ENCODE results near the gene PTTG1. TPM values are rescaled to one million over a fixed set of nuclear protein-coding genes. Genes with fewer than 3 reads are reported as not detected.

Gene PTTG1
- total RNA-seq: 32.2 TPM

DNA sequence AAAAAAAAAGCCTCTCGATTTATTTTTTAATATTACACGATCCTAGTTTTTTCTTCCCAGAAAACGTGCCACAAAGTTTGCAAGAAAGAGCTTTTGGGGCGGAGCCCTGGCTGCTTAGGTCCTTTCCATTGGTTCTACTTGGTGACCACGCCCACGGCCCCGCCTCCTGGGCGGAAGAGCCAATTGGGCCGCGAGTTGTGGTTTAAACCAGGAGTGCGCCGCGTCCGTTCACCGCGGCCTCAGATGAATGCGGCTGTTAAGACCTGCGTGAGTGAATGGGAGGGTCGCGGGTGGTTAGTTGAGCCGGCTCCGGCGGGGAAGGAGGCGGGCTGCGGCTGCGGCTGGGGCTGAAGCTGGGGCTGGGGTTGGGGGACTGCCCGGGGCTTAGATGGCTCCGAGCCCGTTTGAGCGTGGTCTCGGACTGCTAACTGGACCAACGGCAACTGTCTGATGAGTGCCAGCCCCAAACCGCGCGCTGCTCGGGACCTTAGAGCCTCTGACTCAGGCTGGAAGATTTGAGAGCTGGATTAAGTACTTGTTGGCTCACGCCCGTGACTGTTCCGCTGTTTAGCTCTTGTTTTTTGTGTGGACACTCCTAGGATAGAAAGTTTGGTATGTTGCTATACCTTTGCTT is at the start of gene PTTG1:
Gene PTTG1, plus strand, starts transcription at position 231 of the 634 bp plus-strand sequence. CDS start 458 bp downstream, outside the sequence.
- DNase-seq: peak; percentile 93

- peak; percentile 52 for DNase-seq
These were observed 46.5 kb upstream of the PTTG1 start for GRCh38 chr5:160375166-160375565.

- DNase-seq: peak; percentile 60
These were observed 46.0 kb upstream of the PTTG1 start for GRCh38 chr5:160375701-160376100.

- DNase-seq: peak; percentile 33
These were observed 45.2 kb upstream of the PTTG1 start for GRCh38 chr5:160376416-160376815.

- peak; percentile 53 for DNase-seq
These were observed 44.0 kb upstream of the PTTG1 start for GRCh38 chr5:160377651-160378050.

DNA sequence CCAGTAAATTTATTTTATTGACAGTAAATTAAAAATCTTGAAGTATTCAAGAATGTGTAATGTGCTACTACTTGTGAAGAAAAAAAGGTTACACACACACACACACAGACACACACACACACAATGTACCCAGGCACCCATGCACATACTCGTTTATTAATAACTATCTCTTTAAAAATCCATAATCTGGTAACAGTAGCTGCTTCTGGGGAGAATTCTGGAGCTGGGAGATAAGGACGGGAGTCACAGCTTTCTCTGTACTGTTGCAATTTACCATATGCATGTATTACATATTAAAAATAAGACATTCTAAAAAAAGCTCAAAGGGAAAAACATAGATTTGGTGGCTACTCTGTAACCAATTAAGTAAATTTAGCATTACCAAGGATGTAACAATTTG is 43.3 kb upstream of the PTTG1 start:
- no peak for DNase-seq

DNA sequence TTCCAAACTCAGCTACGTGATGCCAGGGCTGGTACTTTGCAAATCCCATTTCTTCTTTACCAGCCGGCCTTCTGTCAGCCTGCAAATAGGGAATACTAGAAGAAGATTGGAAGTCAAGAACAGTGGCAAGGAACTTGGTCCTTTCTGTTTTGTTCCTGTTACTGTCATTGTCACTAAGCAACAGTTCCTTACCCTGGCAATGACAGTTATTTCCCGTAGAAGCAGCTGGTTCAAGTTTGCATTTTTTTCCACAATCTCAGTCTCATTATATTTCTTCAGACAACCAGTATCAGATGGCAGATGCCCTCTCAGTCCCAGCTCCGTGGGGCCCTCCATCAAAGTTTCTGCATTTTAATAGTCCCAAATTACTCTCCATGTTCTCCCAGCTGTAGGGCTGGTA is 42.1 kb upstream of the PTTG1 start:
- DNase-seq: peak; percentile 65

GRCh38 chr5:160380041-160380440 is 41.6 kb upstream of the PTTG1 start:
- DNase-seq: no peak

GRCh38 chr5:160382346-160382745 is 39.3 kb upstream of the PTTG1 start:
- no peak for DNase-seq

DNA sequence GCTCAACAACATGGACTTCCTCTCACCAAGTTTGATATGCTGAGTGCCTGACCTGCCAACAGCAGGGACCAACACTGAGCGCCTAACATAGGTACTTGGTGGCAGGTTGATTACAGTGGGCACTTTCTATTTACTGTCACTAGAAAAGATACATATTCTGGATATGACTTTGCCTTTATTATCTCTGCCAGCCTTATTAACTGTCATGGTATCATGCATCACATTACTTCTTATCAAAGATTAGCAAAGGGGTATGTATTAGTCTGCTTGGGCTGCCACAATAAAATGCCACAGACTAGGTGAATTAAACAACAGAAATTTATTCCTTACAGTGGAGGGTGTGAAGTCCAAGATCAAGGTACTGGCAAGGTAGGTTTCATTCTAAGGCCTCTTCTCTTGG is 37.0 kb upstream of the PTTG1 start:
- DNase-seq: no peak

- DNase-seq: no peak
These were observed 36.2 kb upstream of the PTTG1 start for GRCh38 chr5:160385496-160385895.

DNA sequence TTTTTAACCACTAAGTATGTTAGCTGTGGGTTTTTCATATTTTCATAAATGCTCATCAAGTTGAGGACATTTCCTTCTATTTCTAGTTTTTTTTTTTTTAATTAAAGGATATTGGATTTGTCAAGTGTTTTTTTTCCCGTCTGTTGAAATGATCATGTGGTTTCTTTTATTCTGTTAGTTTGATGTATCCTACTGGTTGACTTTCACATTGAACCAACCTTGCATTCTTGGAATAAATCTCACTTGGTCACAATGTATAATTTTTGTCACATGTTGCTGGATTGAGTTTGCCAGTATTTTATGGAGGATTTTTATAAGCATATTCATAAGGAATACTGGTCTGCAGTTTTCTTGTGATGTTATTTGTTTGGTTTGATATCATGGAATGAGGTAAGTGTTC is 34.2 kb upstream of the PTTG1 start:
- no peak for DNase-seq

DNA sequence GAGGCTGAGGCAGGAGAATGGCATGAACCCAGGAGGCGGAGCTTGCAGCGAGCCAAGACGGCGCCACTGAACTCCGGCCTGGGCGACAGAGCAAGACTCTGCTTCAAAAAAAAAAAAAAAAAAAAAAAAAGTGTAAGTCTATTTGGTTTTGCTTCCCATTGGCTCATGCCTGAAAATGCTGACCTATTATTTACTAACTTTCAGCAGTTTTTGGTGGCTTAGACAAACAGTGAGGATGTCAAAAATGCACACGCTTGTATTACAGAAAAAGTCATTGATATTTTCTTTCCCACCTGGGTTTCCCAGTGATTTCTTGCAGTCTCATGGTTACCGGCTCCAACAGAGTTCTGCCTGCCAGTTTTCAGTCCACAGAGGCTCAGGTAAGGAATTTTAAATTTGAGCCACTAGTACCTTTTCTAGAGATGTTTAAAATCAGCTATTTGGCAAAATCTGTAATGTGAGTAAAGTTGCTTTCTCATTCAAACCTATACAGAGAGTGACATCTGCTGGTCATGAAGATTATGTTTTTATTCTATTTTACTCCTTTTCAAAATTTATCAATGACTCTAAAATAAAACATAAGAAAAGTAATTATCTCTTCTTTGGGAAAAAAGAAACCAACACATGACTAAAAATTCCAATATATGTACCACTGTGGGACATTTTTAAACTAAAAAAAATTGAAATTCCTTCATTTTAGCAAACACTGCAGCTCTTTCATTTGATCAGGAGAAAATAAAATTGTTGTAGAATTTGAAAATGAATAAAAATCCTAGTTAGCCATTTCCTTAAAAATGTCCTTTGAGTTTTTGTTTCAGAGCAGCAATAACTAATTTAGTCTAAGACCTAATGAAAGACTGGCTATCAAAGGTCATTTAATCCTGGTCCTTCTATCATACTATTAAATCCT is 30.6 kb upstream of the PTTG1 start:
- peak; percentile 39 for DNase-seq

DNA sequence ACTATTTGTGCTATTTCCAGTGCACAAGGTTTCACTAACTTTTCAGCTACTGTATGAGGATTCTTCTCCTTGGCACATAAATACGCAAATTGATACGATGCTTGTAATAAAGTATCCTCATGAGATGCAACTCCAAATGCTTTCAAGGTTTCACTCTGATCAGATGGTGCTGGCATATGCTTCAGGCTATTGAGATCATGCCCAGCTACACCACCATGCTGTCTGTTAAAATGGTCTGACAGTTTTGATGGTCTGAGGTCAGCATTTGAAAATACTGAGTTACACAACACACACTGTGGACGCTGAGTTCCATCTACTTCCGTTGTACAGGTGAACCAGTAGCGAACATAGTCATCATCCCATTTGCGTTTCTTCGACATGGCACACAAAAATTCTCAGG is 26.5 kb upstream of the PTTG1 start:
- no peak for DNase-seq

- no peak for DNase-seq
These were observed 24.2 kb upstream of the PTTG1 start for GRCh38 chr5:160397492-160397891.

GRCh38 chr5:160398806-160399205 is 22.8 kb upstream of the PTTG1 start:
- peak; percentile 26 for DNase-seq

GRCh38 chr5:160399402-160400353 is 22.0 kb upstream of the PTTG1 start, which contains the start of gene FAM200C:
TSS of gene FAM200C (minus strand) at chr5:160400054. CDS start at chr5:160395490, 4,564 bp downstream.
- DNase-seq: peak; percentile 95

DNA sequence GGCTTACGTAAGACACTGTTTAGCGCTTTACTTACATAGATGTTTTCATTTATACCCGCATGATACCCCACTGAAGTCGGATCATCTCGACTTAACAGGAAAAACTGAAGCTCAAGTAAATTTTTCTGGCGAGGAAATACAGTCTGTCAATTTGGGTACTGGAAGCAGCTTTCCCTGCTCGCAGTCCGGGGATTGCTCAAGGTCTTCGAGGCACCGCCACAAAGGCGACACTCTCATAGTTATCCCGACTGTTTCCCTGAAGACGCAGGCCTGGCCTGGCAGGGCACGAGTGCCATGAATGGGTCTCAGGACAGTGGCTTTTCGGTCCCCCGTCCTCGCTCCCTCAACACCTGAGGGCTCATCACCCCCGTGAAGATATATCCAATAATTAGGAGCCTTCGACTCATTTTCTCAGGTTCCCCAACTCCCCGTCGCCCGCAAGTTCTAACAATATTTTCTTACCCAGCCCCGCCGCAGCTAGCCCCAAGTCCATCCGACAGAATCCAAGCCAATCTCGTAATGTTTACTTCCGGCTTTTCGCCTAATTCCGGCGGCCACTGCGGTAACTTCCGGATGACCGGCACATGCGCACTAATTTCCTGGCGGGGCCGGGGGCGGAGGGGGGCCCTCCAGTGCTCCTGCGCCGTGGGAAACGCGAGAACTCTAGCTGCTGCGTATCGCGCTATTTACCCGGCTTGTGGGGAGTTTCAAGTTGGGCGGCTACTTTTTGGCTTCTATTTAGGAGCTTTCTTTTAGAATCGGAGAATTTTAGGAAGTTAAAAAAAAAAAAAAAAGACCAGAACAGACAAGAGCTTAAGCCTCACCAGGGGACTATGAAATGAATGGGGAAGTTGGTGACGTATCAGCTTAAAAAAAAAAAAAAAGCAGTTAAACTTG is 2.8 kb upstream of the PTTG1 start, which contains the start of gene SLU7:
Gene SLU7, minus strand, starts transcription at position 521 of the 897 bp plus-strand sequence. CDS start 3,787 bp downstream, outside the sequence.
- DNase-seq: peak; percentile 95

GRCh38 chr5:160419458-160420330 is 2.0 kb upstream of the PTTG1 start:
- DNase-seq: no peak

DNA sequence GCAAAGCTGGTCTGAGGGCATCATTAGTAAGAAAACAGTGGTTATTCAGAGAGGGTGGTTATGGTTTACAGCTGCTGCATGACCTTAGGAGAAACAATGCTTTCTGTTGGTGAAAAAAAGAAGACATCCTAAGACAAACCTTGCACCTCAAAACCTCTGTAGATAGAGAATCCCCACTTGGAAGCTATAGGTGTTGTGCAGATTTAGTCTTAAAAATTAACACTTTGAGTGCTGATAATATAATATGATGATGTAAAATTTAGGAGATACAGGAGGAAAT is 1.4 kb upstream of the PTTG1 start:
- DNase-seq: no peak

Measured in skin of body (tissue), 2 donors.